Endothelial cell of umbilical vein (primary cell): ENCODE results near the gene USP17L17.
"Not testable (repeated sequence)": the region's sequence is repeated elsewhere in the genome, so short reads cannot be mapped to it uniquely, and the experiment has no call there.

Experiments
- EZH2 ChIP-seq: IDR thresholded peaks from 2 replicates; pipeline ENCODE4 v1.6.1; 2012; ENCODE audit warnings: borderline replicate concordance, low read depth, mild to moderate bottlenecking, moderate library complexity, low read length, inconsistent platforms; ENCODE audit not compliant: severe bottlenecking
- MYC ChIP-seq: IDR thresholded peaks from one replicate; pipeline ENCODE4 v1.6.1; 2011; ENCODE audit warnings: mild to moderate bottlenecking, low read depth, low read length
- POLR2A ChIP-seq: IDR thresholded peaks from 2 replicates; pipeline ENCODE4 v1.6.1; 2012; ENCODE audit warnings: low read depth, mild to moderate bottlenecking, control low read depth, low read length
- POLR2AphosphoS5 ChIP-seq: IDR thresholded peaks from 2 replicates; pipeline ENCODE4 v1.6.1; 2012; ENCODE audit warnings: low read depth, mild to moderate bottlenecking, control low read depth, low read length, moderate library complexity; ENCODE audit not compliant: insufficient read depth
- TF ChIP-seq, protein P1 (sequence below): IDR thresholded peaks from 2 replicates; pipeline ENCODE4 v1.6.1; 2011; ENCODE audit not compliant: insufficient read depth, insufficient read length
- TF ChIP-seq, protein P2 (sequence below), 2 donors: IDR thresholded peaks; 1 replicate in 1 of 2; 2 replicates in 1 of 2; pipeline ENCODE4 v1.5.1; 2011; ENCODE audit warnings: low read length in 2 of 2, mild to moderate bottlenecking in 2 of 2, moderate library complexity in 2 of 2, control low read depth in 1 of 2, inconsistent platforms in 1 of 2, low read depth in 1 of 2; ENCODE audit not compliant: insufficient read depth in 1 of 2; ENCODE audit errors: extremely low read depth in 1 of 2

DNA sequence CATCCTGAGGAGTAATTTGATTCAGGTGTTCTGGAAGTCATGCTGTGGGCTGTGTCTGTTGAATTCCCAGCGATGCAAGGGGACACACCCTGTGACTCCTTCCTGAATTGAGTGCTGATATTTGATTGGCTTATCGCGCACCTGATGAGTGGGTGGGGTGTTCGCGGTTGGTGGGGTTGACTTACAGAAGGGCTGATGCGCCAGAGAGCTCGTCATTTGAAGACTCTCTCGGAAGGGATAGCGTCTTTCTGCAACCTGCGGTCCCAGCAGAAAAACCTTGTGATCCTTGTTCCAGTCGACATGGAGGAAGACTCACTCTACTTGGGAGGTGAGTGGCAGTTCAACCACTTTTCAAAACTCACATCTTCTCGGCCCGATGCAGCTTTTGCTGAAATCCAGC is 23.8 kb upstream of the USP17L17 start, which contains the start of gene USP17L12:
- not testable (repeated sequence) for TF ChIP-seq EZH2, POLR2A, POLR2AphosphoS5, MYC
- TF ChIP-seq, protein P1, sequence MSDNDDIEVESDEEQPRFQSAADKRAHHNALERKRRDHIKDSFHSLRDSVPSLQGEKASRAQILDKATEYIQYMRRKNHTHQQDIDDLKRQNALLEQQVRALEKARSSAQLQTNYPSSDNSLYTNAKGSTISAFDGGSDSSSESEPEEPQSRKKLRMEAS, result not testable (repeated sequence)
- TF ChIP-seq, protein P2, sequence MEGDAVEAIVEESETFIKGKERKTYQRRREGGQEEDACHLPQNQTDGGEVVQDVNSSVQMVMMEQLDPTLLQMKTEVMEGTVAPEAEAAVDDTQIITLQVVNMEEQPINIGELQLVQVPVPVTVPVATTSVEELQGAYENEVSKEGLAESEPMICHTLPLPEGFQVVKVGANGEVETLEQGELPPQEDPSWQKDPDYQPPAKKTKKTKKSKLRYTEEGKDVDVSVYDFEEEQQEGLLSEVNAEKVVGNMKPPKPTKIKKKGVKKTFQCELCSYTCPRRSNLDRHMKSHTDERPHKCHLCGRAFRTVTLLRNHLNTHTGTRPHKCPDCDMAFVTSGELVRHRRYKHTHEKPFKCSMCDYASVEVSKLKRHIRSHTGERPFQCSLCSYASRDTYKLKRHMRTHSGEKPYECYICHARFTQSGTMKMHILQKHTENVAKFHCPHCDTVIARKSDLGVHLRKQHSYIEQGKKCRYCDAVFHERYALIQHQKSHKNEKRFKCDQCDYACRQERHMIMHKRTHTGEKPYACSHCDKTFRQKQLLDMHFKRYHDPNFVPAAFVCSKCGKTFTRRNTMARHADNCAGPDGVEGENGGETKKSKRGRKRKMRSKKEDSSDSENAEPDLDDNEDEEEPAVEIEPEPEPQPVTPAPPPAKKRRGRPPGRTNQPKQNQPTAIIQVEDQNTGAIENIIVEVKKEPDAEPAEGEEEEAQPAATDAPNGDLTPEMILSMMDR (IDR thresholded peaks at IDR 0.05; ENCODE audit: extremely low read depth in 1 of 2, insufficient read depth in 1 of 2, low read depth in 1 of 2, low read length in 2 of 2), result not testable (repeated sequence)
